SK-N-MC (cell line): ENCODE measurements around the gene CRYGN.

Source experiments
- EZH2 ChIP-seq: fragments of 200-600 bp; sonication (generic); IDR thresholded peaks from one replicate; pipeline ENCODE4 v1.6.1; 2017; ENCODE audit warnings: antibody characterized with exemption
- POLR2AphosphoS5 ChIP-seq: IDR thresholded peaks from 2 replicates; pipeline ENCODE4 v1.6.1; 2012; ENCODE audit warnings: mild to moderate bottlenecking, low read depth, low read length, borderline replicate concordance

GRCh38 chr7:151413241-151413640 is 26.7 kb downstream of the CRYGN start:
- no peak for TF ChIP-seq POLR2AphosphoS5
- TF ChIP-seq EZH2: no peak
